HG03175 (cell line): ENCODE measurements around the gene INS.

Source experiments
- ATAC-seq: cut with Tn5 transposase; IDR thresholded peaks from one replicate; pipeline ENCODE4 v1.9.1; 2021; ENCODE audit warnings: mild to moderate bottlenecking, moderate library complexity; ENCODE audit not compliant: unreplicated experiment

Gene INS

DNA sequence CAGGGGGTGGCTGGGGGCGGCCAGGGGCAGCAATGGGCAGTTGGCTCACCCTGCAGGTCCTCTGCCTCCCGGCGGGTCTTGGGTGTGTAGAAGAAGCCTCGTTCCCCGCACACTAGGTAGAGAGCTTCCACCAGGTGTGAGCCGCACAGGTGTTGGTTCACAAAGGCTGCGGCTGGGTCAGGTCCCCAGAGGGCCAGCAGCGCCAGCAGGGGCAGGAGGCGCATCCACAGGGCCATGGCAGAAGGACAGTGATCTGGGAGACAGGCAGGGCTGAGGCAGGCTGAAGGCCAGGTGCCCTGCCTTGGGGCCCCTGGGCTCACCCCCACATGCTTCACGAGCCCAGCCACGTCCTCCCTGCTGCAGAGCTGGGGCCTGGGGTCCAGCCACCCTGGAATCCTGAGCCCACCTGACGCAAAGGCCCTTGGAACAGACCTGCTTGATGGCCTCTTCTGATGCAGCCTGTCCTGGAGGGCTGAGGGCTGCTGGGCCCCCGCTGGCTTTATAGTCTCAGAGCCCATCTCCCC lies at the start of gene INS:
TSS of gene INS (minus strand) at position 474 of the 524 bp plus-strand sequence. CDS start at position 236, 238 bp downstream.
- ATAC-seq: no peak

GRCh38 chr11:2210366-2211112 lies 49.5 kb upstream of the INS start:
- ATAC-seq: no peak

DNA sequence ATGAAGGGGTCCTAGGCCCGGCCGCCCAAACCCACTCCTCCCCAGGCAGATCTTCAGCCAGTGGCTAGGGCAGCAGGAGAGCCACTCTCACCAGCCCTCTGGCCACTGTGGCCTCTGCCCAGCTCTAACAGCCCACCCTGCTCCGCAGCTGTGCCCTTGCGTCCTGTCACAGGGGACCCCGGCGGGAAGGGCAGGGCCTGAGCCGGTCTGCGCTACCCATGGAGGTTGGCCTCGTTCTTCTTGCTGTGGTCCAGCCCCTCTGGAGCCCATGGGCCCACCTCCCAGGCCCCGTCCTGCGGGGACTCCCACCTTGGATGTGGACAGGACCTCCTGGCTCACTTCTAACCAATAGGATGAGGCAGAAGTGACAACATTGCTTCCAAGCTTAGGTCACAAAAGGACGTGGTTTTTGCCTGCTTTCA lies 48.9 kb upstream of the INS start:
- no peak for ATAC-seq

- ATAC-seq: no peak
These were observed 48.4 kb upstream of the INS start for GRCh38 chr11:2209370-2209801.

DNA sequence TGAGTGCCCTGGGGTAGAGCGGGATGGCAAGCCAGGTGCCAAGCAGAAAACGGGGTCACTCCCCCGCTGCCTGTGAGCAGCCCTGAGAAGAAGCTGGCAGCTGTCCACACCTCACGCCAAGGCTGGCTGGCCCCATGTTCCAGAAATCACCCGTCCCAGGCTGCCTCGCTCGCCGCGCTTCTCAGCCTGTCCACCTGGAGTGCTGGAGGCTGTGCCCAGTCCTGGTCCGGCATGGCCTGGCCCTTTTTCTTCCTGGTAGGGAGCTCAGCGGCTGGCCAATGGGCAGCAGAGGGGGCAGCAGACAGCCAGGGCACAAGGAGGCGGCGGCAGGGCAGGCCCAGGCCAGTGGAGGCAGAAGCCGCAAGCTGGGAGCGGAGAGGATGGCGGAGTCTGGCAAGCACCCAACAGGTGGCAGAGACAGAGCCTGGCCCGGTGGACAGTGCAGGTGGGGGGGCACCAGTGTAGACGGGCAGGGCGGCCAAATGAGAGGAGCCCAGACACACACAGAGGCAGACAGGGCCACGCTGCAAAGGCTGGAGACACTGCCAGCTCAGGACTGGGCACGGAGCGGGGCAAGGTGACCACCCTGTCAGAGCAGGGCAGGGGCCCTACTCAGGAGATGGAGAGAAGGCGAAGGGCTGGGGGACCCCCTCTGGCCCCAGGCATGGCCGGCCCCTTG lies 47.8 kb upstream of the INS start:
- ATAC-seq: no peak

- no peak for ATAC-seq
These were observed 47.0 kb upstream of the INS start for GRCh38 chr11:2207773-2208621.

GRCh38 chr11:2207212-2207611 lies 46.2 kb upstream of the INS start:
- no peak for ATAC-seq

- no peak for ATAC-seq
These were observed 45.1 kb upstream of the INS start for GRCh38 chr11:2205981-2206690.

DNA sequence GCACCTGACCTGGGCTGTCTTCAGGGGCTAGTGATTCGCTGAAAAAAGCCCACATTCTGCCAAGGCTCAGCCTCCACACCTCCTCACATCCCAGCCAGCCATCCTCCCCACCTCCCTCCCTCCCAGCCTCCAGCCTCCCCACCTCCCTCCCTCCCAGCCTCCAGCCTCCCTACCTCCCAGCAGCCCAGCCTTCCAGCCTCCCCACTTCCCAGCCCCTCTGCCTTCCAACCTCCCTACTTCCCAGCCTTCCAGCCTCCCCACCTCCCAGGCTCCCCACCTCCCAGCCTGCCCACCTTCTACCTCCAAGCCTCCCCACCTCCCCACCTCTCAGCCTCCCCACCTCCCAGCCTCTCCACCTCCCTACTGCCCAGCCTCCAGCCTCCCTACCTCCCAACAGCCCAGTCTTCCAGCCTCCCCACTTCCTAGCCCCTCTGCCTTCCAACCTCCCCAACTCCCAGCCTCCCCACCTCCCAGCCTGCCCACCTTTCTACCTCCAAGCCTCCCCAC lies 44.3 kb upstream of the INS start:
- no peak for ATAC-seq

GRCh38 chr11:2204361-2205213 lies 43.6 kb upstream of the INS start:
- no peak for ATAC-seq

- ATAC-seq: no peak
These were observed 42.6 kb upstream of the INS start for GRCh38 chr11:2203440-2204259.

GRCh38 chr11:2202900-2203439 lies 42.0 kb upstream of the INS start:
- ATAC-seq: no peak

DNA sequence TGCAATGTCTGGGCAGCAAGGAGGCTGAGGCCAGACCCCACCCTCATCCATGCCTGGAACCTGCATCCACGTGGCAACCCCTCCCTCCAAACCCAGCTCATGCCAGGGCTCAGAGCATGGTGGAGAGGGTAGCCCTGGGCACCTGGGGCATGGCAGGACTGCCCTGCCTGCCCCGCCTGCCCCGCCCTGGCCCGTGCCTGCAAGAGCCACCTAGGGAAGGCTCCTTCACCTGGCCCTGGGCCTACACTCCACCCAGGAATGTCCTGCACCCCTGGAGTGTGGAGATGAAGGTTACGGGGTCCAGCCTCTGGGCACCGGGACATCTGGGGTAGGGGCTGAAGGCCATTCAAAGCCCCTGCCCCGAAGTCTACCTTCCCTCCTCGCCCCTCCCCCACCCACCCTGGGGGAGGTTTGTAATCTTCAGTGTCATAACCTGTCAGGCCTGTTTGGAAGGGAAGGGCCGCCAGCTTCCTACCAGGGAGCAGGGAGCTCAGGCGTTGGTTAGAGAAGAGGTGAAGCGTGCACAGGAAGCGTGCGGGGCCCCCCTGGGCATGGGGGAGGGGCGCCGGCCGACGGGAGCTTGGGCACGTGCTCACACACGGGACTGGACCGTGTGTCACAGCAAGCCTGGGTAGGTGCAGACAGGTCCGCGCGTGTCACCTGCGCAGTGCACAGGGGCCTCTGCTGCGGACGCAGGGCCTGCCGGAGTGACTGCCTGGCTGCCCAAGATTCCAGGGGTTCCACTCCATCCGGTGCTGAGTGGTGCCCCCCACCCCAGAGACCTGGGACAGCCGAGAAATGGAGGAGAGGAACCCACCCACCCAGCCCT lies 41.3 kb upstream of the INS start:
- ATAC-seq: no peak

DNA sequence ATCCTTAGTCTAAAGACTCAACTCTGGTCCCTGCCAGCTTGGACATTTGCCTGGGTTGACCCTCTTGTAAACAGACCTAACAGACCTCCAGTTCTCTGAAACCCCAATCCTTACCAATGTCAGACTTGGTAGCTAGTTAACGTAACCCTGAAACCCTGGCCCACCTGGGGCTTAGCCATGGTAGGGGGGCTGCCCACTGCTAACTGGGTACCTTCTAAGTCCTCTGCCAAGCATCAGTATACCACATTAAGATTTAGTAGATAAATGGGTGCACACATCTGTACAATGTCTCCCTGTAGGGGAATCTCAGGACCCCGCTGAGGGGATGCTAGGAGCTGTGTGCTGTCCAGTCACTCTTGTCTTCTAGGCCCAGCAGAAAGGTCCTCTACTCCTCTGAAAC lies 40.5 kb upstream of the INS start:
- no peak for ATAC-seq

- ATAC-seq: no peak
These were observed 40.0 kb upstream of the INS start for GRCh38 chr11:2200957-2201519.

DNA sequence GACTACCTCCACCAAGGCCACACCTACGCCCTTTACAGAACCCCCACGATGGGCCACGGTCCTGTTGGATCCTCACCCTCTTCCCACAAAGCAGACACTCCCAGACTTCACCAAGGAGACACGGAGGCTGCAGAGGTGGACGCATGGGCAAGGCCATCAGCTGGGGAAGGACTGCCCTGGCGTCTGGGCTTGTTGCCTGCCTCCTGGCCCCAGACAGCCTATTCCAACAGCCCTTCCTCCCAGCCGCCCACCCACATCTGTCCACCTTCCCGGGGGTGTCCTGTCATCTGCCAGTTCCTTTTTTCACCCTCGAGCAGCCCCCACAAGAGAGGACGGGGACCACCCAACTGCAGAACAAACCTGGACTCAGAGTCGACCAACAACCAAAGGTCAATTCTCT lies 39.5 kb upstream of the INS start:
- ATAC-seq: no peak
